ENCODE results near the gene ADGRF3.
A peak's percentile ranks its signal among the peaks of the same experiment; 100 is the strongest.
"Not testable (repeated sequence)": the region's sequence is repeated elsewhere in the genome, so short reads cannot be mapped to it uniquely, and the experiment has no call there.

ADGRF3 gene

DNA sequence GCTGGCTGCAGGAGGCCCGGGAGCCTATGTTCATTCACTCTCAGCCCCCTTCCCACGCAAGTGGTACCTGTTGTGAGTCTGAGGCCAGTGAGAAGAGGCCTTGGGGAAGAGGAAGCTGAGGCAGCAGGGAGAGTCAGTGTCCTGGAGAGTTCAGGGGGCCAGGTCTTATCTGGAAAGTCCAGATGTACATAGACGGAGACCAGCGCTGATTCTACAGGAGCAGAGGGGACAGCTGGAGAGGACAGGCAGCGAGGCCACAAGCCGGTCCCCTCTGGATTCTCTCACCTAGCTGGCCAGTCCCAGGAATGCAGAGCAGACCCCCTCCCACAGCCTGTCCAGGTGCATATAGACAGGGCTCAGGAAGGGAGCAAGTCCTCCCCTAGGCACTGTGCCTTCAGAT, 29.7 kb downstream of the ADGRF3 start:
- no peak for DNase-seq (ENCODE audit: low spot score)

- DNase-seq (ENCODE audit: low spot score): no peak
These were observed 30.5 kb downstream of the ADGRF3 start for GRCh38 chr2:26316041-26316440.

DNA sequence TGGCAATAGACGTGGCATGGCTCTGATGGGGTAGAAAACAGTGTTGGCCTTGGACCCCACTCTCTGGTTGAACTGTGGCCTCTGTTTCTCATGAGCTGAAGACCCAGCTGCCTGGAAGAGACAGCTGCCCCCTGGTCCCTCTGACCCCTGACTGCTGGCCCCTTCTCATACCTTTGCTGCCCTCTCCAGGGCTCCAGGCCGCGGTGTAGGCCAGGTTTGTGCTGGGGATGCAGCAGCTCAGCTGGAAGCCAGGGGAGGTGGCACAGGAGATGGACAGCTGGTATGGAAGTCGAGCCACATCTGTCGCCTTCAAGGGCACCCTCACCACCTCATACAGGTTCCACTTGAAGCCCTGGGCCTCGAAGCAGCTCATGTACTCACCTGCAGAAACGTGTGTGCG, 32.3 kb downstream of the ADGRF3 start:
- peak; percentile 58 for DNase-seq (ENCODE audit: low spot score)

- DNase-seq (ENCODE audit: low spot score): no peak
These were observed 33.1 kb downstream of the ADGRF3 start for GRCh38 chr2:26313446-26313845.

DNA sequence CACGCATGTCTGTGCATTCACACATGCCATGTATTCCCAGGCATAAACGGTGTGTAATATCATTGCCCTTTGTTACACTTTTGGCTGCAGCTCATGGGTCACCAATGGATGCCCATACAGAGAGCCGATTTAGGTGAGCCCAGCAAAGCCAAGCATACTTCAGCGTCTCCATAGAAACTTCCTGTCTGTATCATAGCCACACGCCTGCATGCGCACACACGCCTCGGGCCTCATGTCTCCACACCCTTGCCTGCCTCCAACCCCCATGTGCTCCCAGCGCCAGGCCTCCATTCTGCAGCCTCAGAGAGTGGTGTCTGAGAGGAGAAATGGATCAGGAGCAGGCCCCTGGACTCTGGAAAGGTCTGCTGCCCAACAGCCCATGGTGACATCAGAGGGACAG, 34.1 kb downstream of the ADGRF3 start:
- DNase-seq (ENCODE audit: low spot score): no peak

DNA sequence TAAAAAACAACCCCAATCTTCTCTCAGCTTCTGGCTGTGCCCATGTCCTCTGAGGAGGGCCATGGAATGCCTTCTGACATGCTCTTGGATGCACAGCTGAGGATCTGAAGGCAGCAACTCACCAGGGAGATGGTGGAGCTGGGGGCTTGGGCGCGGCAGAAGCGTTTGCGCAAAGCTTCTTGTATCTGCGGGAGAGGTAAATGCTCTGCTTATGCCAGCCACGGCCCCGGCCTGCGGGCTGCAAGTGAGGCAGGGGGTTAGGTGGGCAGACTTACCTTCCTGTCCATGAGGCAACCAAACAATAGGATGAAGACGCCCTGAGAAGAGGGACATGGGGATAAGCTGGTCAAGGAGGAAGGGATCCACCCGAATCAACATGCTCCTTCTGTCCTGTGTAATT, 36.7 kb downstream of the ADGRF3 start:
- no peak for DNase-seq (ENCODE audit: low spot score)

- DNase-seq (ENCODE audit: low spot score): no peak
These were observed 41.0 kb downstream of the ADGRF3 start for GRCh38 chr2:26305540-26305939.

DNA sequence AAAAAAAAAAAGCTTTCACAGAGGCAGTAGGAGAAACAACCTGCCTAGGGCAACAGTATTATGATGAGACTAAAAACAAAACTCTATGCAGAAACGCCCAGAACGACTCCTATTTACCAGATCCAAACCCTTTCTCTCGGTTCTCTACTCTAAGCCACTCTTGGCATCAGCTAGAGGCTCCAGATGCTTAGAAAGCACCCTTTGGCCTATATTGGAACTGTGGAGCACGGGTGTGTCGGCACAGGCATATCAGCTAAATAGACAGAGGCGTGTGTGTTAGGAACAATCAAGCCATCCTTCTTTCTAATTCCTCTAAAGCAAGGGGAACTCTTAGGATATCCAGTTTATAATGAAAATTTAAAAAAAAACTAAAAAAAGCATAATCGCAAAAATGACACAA, 41.5 kb downstream of the ADGRF3 start:
- DNase-seq (ENCODE audit: low spot score): not testable (repeated sequence)

GRCh38 chr2:26302846-26303245, 43.7 kb downstream of the ADGRF3 start:
- DNase-seq (ENCODE audit: low spot score): no peak

- no peak for DNase-seq (ENCODE audit: low spot score)
These were observed 46.2 kb downstream of the ADGRF3 start for GRCh38 chr2:26300234-26300925.

- no peak for DNase-seq (ENCODE audit: low spot score)
These were observed 47.0 kb downstream of the ADGRF3 start for GRCh38 chr2:26299471-26300101.

DNA sequence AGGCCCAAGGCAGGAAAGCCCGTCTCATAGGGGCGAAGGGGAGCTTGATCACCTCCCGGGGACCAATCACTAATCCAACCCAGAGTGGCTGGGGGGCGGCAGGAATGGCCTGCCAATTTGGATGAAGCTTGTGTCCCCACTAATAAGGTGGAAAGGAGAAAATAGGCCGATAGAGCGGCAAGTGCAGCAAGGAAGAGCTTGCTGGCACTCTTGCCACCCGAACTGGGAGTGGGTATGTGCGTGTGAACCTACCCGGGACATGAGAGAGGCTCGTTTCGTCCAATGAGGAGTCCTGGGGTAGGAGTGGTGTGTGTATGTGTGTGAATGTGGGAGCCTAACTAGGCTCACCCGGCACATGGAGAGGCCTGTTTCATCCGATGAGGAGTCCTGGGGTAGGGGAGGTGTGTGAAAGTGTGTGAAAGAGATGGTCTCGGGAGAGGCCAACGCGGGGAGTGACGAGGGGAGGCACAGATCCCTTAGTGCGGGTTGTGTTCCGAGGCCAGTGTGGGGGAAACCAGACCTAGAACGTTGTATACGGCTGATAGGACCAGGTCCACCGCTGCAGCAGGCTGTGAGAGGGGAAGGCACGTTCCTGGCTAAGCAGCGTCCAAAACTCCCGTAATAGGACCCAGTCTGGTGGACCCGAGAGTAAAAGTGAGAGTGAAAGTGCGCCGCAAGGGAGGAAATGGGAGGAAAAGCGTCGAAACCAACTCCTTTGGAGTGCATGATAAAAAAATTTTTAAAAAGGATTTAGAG, 47.8 kb downstream of the ADGRF3 start:
- peak; percentile 56 for DNase-seq (ENCODE audit: low spot score)

GRCh38 chr2:26298286-26298637, 48.3 kb downstream of the ADGRF3 start:
- DNase-seq (ENCODE audit: low spot score): peak; percentile 53

DNA sequence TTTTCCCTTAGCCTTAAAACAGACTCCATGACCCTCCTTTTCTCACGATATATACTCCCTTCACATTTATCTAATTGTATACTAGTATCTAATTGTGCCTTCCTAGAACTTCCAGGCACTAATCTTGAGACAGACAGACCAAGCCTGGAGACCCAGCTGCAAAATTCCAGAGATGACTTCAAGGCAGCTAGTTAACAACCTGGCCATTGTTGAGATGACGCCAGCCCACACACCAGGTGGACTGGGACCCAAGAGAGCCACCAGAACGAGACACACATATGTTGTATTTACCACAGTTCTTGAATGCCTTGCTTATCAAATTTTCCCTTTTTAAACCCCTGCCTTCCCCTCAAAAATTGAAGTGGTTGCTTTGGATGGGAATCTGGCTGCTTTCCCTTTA, 49.5 kb downstream of the ADGRF3 start:
- no peak for DNase-seq (ENCODE audit: low spot score)

GRCh38 chr2:26295511-26295910, 51.1 kb downstream of the ADGRF3 start:
- no peak for DNase-seq (ENCODE audit: low spot score)

GRCh38 chr2:26292646-26293045, 53.9 kb downstream of the ADGRF3 start:
- no peak for DNase-seq (ENCODE audit: low spot score)

DNA sequence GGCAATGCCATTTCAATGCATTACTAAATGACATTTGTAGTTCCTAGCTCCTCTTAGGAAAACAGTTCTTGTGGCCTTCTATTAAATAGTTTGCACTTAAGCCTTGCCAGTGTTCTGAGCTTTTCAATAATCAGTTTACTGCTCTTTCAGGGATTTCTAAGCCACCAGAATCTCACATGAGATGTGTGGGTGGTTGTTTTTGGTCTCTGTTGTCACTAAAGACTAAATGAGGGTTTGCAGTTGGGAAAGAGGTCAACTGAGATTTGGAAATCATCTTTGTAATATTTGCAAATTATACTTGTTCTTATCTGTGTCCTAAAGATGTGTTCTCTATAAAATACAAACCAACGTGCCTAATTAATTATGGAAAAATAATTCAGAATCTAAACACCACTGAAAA, 56.6 kb downstream of the ADGRF3 start:
- no peak for DNase-seq (ENCODE audit: low spot score)

GRCh38 chr2:26285931-26286330, 60.7 kb downstream of the ADGRF3 start:
- DNase-seq (ENCODE audit: low spot score): no peak

DNA sequence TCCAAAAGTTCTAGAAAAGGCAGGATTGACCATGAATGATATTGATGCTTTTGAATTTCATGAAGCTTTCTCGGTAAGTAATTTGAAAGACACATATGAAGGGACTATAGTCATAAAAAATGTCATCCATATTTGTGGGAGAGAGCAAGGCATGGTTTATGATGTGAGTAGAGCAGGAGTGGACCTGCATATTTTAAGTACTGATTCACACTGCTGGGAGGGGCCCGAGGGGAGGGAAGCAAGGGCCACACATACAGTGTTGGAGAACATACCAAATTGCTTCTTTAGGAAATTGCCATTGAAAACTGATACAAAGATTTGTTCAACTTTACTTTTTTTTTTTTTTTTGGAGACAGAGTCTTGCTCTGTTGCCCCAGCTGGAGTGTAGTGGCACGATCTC, 62.5 kb downstream of the ADGRF3 start:
- no peak for DNase-seq (ENCODE audit: low spot score)

- DNase-seq (ENCODE audit: low spot score): no peak
These were observed 63.0 kb downstream of the ADGRF3 start for GRCh38 chr2:26283606-26284005.

GRCh38 chr2:26281226-26281625, 65.4 kb downstream of the ADGRF3 start:
- DNase-seq (ENCODE audit: low spot score): no peak

- no peak for DNase-seq (ENCODE audit: low spot score)
These were observed 66.7 kb downstream of the ADGRF3 start for GRCh38 chr2:26279886-26280285.

- DNase-seq (ENCODE audit: low spot score): no peak
These were observed 69.9 kb downstream of the ADGRF3 start for GRCh38 chr2:26276484-26277227.

All from ecto neural progenitor cell (in vitro differentiated cells).